ELR (cell line): ENCODE data around the gene TRIM5.
"Not testable (repeated sequence)": the region's sequence is repeated elsewhere in the genome, so short reads cannot be mapped to it uniquely, and the experiment has no call there.

Experiments
- DNase-seq: peaks from one replicate; pipeline ENCODE4 v3.0.0-alpha.2; 2015; ENCODE audit warnings: low read depth

The TRIM5 gene, protein sequence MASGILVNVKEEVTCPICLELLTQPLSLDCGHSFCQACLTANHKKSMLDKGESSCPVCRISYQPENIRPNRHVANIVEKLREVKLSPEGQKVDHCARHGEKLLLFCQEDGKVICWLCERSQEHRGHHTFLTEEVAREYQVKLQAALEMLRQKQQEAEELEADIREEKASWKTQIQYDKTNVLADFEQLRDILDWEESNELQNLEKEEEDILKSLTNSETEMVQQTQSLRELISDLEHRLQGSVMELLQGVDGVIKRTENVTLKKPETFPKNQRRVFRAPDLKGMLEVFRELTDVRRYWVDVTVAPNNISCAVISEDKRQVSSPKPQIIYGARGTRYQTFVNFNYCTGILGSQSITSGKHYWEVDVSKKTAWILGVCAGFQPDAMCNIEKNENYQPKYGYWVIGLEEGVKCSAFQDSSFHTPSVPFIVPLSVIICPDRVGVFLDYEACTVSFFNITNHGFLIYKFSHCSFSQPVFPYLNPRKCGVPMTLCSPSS

DNA sequence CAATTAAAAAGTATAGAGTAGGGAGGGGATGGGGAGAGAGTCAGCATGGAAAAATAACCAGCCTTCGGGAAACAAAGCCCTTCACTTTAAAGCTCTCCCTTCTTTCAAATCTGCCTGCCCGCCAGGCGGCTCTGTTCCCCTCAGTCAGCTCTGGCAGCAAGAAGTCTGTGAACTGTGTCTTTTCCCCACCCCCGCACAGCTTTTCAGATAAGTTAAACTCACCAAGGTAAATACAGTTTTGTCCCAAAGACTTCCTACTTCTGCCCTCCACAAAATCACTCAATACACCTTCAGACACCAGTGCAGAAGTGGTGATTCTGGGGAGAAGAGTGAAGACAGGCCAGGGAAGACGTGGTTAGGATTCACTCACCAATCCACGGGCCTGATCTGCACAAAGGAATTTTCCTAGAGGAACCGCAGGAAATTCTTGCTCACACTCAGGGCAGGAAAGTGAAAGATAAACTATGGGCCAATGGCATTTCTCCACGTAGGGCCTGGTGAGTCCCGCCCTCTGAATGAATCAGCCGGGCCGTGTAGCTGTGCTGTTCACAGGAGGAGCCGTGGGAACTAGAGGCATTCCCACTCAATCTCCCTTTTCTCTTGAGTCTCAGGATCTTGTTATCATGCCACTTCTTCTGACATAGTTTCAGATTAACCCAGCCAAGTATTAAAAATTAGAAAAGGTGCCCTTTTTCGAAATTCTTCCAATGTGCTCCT lies at the start of gene TRIM5:
Gene TRIM5 (minus strand): TSS at position 429 of the 717 bp plus-strand sequence. CDS start 4,897 bp downstream, outside the sequence.
- peak; percentile 97 for DNase-seq

DNA sequence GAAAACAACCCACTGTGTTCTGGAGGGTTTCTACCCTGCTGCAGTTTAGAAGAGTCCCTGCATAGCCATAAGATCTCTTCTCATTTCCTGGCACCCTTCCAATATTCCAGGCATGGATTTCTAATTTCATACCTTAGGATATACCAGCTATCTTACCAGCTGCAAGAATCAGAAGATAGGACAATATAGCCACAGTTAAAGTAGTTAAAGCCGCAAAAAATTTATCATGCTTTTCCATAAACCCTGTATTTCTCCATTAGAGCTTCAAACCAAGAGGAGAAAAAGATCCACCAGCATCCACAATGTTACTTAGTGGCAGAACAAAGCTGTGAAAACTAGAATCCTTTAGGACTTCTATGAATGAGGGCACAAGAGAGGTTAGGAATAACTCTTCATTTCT lies 42.8 kb upstream of the TRIM5 start:
- no peak for DNase-seq

DNA sequence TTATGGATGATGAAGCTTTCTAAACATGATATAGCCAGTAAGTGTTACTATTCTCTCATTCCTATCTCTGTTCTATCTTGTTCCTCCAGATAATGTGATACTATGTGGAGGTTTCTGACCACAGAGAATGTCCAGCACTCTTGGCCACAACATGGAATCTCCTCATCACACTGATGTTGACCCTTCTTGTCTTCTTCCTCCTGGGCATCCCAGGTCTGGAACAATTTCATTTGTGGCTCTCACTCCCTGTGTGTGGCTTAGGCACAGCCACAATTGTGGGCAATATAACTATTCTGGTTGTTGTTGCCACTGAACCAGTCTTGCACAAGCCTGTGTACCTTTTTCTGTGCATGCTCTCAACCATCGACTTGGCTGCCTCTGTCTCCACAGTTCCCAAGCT lies 41.5 kb upstream of the TRIM5 start:
- DNase-seq, result no peak

DNA sequence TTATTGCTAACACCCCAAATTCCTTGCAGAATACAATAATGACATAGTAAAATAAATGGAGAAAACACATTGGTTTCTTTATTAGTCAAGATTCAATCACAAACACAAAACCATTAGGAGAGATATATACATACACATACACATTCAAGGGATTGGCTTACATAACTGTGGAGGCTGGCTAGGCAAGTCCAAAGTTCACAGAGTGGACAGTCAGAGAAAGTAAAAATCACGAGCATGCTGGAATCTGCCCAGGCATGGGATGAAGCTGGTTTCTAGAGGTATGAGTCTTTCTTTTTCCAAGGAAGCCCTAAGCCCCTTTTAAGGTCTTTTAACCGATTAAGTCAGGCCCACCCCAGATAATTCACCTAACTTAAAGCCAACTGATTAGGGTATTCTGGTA lies 37.7 kb upstream of the TRIM5 start:
- no peak for DNase-seq

DNA sequence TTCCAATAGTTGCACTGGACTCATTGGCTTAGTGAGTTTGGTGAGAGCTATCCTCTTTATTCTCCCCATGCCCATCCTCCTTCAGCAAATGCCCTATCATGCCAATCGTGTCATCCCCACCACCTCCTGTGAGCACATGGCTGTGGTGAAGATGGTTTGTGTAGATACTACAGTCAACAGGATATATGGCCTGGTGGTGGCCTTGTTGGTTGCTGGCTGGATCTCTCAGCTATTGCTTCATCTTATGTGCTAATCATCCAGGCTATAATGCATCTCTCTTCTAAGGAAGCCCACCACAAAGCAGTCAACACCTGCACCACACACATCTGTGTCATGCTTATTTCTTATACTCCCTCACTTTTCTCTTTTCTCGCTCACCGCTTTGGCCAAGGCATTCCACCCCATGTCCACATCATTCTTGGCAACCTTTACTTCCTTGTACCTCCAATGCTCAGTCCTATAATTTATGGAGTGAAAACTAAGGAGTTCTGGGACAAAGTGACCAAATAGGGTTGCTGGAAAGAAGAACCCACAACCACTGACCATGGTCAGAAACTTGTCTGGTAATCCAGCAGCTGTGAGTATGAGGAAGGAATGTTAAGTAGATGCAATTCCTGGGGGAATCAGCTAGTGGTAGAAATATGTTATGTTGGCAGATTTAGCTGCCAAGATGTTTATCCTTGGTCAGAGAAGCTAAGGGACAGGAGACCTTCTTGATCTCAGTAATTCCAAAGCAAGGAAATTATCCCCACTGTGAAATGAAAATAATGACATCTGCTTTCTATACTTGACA lies 35.0 kb upstream of the TRIM5 start:
- DNase-seq, result no peak

DNA sequence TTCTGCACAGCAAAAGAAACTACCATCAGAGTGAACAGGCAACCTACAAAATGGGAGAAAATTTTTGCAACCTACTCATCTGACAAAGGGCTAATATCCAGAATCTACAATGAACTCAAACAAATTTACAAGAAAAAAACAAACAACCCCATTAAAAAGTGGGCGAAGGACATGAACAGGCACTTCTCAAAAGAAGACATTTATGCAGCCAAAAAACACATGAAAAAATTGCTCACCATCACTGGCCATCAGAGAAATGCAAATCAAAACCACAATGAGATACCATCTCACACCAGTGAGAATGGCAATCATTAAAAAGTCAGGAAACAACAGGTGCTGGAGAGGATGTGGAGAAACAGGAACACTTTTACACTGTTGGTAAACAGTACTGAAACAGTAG lies 31.6 kb upstream of the TRIM5 start:
- not testable (repeated sequence) for DNase-seq

DNA sequence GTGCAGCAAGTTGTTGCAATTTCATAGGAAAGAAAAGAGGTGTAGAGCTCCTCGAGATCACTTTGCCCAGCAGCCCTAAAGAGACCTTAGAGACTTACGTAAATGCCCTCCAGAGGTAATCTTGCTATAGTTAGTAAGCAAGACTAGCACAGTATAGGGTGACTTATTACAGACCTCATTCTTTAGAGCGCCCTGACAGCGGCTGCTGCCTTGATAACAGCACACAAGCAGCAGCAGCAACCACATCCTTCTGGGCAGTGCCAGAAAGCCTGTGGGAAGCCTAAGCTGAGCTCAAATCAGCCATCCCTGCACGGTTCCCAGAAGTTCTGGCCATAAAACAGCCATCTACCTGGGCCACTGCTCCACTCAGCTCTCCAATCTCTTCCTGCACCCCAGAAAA lies 28.8 kb upstream of the TRIM5 start:
- no peak for DNase-seq

DNA sequence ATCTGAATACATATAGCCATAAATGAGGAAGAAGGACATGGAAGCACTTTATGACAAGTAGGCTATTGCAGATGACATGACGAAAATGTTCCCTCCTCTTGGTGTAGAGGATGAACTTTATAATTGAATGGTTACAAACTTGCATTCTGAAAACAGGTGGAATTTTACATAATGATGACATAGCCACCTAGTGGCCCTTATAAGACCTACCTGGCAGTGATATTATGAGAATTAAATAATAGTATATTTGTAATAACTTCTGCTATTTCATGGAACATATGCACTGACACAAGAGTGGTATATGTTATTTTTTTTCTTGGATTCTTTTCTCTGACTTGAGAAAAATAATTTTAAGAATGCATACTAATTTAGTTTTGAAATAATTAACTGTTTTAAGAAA lies 27.6 kb upstream of the TRIM5 start:
- peak; percentile 48 for DNase-seq

DNA sequence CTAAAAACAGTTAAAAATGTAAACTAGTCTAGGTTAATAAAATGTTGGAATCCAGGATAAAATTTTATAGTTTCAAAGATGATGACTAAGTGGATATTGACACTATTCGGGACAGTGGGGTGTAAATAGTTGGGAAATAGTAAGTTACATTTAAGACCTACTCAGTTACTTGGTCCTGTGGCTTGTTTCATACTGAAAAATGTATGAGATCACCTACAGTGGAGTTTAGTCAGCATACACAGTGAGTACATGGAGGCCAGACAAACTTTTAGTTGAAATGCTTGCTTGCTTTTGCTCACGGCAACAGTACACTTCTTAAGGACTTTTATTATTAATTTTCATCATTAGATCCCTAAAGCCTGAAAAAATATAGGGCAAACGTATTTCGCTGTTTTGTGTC lies 20.8 kb upstream of the TRIM5 start:
- no peak for DNase-seq

DNA sequence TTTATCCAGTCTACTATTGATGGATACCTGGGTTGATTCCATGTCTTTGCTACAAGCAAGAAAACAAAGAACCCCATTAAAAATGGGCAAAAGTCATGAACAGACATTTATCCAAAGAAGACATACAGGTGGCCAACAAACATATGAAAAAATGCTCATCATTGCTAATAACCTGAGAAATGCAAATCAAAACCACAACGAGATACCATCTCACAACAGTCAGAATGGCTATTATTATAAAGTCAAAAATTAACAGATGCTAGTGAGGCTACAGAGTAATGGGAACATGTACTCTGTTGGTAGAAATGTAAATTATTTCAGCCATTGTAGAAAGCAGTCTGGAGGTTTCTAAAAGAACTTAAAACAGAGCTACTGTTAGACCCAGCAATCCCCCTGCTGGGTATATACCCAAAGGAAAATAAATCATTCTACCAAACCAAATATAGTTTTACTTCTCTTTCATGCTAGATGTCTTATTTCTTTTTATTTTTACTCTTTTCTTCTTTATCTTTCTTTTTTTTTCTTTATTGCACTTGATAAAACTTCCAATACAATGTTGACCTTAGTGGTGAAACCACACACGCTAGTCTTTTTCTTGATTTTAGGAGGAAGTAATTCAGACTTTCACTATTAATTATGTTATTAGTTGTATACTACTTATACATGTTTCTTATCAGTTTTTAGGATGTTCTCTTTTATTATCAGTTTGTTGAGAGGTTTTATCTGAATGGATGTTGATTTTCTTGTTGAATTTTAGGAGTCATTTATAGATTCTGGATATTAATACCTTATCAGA lies 19.1 kb upstream of the TRIM5 start:
- DNase-seq, result no peak

DNA sequence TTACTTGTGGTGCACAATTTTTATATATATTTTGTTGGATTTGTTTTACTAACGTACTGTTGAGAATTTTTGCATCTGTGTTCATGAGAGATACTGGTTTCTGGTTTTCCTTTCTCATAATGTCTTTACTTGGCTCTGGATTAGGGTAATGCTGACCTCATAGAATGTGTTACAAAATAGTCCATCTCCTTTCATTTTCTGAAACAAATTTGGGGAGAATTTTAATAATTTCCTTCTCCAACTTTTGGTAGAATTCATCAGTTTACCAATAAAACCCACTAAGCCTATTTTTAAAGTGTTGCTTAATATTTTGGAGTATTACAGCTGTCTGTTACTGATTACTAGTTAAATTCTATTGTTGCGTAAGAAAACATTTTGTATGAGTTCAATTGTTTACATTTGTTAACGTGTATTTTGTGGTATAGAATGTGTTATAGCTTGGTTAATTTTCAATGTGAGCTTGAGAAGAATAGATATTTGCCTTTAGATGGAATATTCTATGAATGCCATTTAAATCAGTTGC lies 16.2 kb upstream of the TRIM5 start:
- DNase-seq, result no peak

DNA sequence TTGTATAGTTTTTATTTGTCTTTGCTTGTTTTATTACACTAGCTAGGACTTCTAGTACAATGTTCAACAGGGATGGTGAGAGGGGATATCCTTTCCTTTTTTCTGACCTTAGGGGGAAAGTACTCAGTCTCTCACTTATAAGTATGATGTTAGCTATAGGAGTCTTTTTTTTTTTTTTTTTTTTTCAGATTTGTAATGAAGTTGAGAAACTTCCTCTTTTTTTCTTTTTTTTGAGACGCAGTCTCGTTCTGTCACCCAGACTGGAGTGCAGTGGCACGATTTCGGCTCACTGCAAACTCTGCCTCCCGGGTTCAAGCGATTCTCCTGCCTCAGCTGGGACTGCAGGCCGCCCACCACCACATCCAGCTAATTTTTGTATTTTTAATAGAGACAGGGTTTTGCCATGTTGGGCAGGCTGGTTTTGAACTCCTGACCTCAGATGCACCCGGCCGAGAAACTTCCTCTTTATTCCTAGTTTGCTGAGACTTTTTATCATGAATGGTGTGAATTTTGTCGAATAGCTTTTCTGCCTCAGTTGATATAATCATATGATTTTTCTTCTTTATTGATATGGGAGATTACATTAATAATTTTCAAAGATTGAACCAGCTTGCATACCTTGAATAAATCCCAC lies 15.7 kb upstream of the TRIM5 start:
- DNase-seq, result no peak

DNA sequence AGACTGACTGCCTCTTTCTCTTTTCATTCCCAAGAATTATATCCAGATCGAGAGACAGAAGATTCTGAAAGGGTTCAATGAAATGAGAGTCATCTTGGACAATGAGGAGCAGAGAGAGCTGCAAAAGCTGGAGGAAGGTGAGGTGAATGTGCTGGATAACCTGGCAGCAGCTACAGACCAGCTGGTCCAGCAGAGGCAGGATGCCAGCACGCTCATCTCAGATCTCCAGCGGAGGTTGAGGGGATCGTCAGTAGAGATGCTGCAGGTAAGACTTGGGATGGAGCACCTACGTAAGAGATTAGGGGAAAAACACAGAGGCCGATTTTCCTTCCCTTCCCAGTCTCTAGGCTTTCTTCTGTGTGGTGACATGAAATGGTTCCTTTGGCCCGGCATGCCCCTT lies 13.4 kb upstream of the TRIM5 start:
- no peak for DNase-seq

DNA sequence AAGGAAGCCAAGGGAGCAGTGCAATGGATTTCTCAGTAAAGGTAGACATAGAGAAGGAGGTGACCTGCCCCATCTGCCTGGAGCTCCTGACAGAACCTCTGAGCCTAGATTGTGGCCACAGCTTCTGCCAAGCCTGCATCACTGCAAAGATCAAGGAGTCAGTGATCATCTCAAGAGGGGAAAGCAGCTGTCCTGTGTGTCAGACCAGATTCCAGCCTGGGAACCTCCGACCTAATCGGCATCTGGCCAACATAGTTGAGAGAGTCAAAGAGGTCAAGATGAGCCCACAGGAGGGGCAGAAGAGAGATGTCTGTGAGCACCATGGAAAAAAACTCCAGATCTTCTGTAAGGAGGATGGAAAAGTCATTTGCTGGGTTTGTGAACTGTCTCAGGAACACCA lies 11.3 kb upstream of the TRIM5 start:
- DNase-seq, result no peak

DNA sequence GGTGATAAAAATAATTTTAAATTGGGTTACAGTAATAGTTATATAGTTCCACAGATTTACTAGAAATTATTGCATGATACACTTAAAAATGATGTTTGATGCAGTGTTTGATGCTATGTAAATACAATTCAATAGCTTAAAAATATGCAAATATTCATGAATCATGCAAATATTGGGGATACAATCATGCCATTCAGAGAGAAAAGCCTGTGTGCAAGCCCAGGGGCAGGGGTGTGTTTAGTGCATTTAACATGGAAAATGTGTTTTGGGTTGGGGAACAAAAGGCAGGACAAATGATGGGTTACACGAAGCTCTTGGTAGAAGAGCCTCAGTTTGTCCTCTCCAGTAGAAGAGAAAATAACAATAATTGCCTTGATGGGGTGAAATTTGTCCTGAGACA lies 10.7 kb upstream of the TRIM5 start:
- DNase-seq, result no peak

DNA sequence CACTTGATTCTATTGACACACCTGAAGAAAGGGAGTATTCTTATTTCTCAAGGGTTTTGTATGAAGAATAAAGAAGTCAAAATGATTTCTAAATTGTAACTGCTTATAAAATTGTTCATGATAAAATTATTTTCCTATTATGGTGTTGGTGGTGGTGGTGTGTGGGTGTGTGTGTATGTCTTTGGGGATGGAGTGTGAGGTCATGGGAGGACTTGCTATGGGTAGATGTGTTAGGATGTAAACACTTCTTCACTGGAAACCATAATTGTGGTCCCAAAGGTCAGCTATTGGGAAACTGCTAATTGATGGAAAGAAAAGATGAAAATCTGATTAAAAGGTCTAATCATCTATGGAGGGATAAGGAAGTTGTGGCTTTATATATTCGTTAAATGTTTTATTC lies 9.8 kb upstream of the TRIM5 start:
- no peak for DNase-seq

DNA sequence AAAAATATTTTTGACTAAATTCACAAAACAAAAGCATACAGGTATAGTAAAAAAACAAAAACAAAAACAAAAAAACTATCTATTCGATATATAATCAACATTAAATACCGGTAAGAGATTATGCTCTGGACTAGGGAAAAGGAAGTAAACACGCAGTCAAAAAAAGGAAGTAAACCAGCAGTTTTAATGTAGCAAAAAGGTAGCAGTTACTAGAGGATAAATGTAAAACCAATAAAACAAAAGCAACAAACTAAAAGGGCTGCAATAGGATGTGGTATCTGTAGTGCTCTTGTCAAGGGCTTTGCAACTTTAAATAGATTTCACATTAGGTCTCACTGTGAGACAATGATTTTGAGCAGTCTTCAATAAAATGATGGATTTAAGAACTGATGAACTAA lies 7.1 kb upstream of the TRIM5 start:
- DNase-seq, result no peak

DNA sequence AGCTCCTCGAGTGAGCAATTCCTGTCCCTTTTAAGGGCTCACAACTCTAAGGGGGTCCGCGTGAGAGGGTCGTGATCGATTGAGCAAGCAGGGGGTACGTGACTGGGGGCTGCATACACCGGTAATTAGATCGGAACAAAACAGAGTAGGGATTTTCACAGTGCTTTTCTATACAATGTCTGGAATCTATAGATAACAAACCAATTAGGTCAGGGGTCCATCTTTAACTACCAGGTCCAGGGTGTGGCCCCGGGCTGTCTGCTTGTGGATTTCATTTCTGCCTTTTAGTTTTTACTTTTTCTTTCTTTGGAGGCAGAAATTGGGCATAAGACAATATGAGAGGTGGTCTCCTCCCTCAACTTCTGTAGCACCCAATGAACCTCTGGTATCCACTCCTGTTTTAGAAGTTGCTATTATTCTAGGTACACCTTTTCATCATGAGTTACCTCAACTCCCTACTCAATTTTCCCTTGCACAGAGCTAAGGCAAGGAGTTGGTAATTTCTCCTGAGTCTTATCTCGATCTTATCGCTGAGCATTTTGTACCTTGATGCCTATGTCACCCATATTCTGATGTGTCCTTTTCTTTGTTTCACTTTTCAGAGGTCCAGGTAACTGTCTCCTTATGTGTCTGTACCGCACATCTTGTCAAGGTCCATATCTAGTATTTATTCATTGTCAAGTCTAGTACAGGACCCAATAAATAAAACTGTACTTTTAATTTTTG lies 6.5 kb upstream of the TRIM5 start:
- not testable (repeated sequence) for DNase-seq

DNA sequence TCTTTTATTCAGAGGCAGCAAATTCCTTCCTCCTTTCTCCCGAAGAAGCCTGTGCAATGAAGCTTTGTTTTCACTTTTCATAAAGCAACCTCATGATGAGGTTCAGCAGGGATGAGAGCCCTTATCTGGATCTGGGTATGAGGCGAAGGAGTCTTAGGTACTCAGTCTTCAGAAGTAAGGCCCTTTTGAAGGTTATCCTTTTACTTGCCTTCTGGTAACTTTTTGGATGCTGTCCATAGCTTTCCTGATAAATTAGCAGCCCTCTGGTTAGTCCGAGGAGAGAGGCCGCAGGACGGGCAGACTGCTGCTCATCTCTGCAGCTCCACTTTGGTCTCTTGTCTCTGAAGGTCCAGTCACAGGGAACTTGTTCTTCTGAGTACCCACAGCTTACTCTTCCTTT lies 5.9 kb upstream of the TRIM5 start:
- DNase-seq, result no peak

DNA sequence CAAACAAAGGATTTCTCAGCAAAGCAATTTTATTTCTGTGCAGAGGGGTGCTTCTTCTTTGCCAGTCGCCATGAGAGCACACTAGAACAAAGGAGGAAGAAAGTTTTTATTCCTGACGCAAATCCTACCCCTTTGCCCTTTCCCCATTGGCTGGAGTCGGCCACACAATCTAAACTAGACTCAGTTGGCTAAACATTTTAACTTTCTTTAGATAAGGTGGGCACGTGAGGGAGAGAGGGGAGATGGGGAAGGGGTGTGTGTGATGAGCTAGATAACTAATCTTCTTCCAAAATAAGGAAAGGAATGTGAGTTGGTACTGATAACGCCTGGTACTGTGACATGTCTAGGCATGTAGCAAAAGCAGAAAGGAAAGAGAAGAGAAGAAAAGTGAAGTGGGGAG lies 5.3 kb upstream of the TRIM5 start:
- no peak for DNase-seq
